GM06990 (cell line): ENCODE measurements around the gene CRISP3.

Source experiments
- DNase-seq: peaks from one replicate; pipeline ENCODE4 v3.0.0-alpha.2; 2011; ENCODE audit not compliant: insufficient read length; ENCODE audit errors: extremely low read depth
- H3K27me3 ChIP-seq: replicated peaks from 2 replicates; pipeline ENCODE4 v1.6.0; 2011; ENCODE audit warnings: low read length; ENCODE audit not compliant: control insufficient read depth, insufficient read depth
- H3K36me3 ChIP-seq: 2 replicates; pipeline ENCODE4 v1.5.1; 2011; ENCODE audit warnings: low read length; ENCODE audit not compliant: control insufficient read depth, insufficient read depth
- H3K4me3 ChIP-seq: replicated peaks from 2 replicates; pipeline ENCODE4 v1.5.1; 2011; ENCODE audit warnings: low read depth, mild to moderate bottlenecking, control low read depth, low read length
- CTCF ChIP-seq: IDR thresholded peaks from 2 replicates; pipeline ENCODE4 v1.5.1; 2011; ENCODE audit warnings: low read length, control low read depth, mild to moderate bottlenecking, inconsistent platforms; ENCODE audit not compliant: insufficient read depth, poor library complexity, severe bottlenecking

The CRISP3 gene

DNA sequence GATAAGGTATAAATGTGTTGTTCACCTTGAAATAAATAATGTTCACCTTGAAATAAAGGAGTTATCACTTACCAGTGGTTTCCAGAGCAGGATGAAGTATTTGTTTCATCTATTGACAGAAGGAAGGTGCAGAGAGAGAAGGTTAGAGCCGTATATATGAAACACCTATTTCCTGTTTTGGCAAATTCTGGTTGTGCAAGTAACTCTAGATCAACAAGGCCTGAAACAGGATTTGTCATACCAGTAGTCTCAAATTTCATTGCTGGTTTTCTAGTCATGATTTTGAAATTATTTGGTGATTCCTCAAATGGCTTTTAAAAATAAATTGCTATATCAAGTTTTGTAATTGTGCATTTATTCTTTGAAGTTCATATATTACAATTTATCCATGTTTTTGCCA is at the start of gene CRISP3:
Gene CRISP3 (minus strand): TSS at position 130 of the 400 bp plus-strand sequence. CDS start 21 bp downstream, at position 109.
- Histone ChIP-seq H3K27me3 (no peaks in the 10 kb centered on the region), H3K36me3 (no peaks in the 10 kb centered on the region), H3K4me3 (no peak within 1 kb of the TSS)
- DNase-seq: no peak
- no peak for TF ChIP-seq CTCF

GRCh38 chr6:49790341-49790740 is 46.2 kb upstream of the CRISP3 start:
- no peaks in the 10 kb centered on the region for H3K27me3 ChIP-seq
- TF ChIP-seq CTCF: no peak

DNA sequence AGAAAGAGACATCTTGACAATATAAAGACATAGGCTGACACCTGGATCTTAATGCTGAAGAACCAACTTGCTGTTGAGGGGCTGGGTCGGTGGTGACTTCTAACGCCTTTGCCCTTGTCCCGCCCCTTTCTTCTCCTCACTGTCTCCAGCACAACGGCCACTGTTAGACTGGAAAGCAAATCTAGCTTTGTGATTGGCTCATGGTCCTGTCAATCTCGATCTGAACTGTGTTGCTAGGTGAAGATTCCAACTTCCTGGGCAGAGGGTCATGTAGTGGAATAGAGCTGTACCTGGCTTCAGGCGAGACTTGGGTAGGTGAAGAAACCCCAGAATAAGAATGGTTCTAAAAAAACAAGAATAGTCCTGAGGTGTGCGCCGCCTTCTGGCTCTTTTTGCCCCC is 43.0 kb upstream of the CRISP3 start, which contains the start of gene PGK2:
Gene PGK2 (minus strand): TSS at position 110 of the 400 bp plus-strand sequence. CDS start 98 bp downstream, at position 12.
- no peak for TF ChIP-seq CTCF
- DNase-seq: no peak
- H3K27me3 ChIP-seq: no peaks in the 10 kb centered on the region
- H3K4me3 ChIP-seq: no peak within 1 kb of the TSS
- H3K36me3 ChIP-seq: no peaks in the 10 kb centered on the region

More at GRCh38 chr6:49790341-49790740, 46.2 kb upstream of the CRISP3 start:
- no peak for DNase-seq
- Histone ChIP-seq H3K36me3 (no peaks in the 10 kb centered on the region), H3K4me3 (no peak overlapping the region)

- no peaks in the 10 kb centered on the region for H3K36me3 ChIP-seq
- no peaks in the 10 kb centered on the region for H3K27me3 ChIP-seq
- H3K4me3 ChIP-seq: no peak overlapping the region
- TF ChIP-seq CTCF: no peak
- DNase-seq: no peak
Measured at GRCh38 chr6:49784272-49784671, 40.1 kb upstream of the CRISP3 start.

GRCh38 chr6:49782725-49783124 is 38.5 kb upstream of the CRISP3 start:
- H3K36me3 ChIP-seq: no peaks in the 10 kb centered on the region
- H3K27me3 ChIP-seq: no peaks in the 10 kb centered on the region
- TF ChIP-seq CTCF: no peak
- DNase-seq: no peak
- no peak overlapping the region for H3K4me3 ChIP-seq

- TF ChIP-seq CTCF: no peak
- Histone ChIP-seq H3K36me3 (no peaks in the 10 kb centered on the region), H3K27me3 (no peaks in the 10 kb centered on the region), H3K4me3 (no peak overlapping the region)
- no peak for DNase-seq
Measured at GRCh38 chr6:49782293-49782692, 38.1 kb upstream of the CRISP3 start.
